Activated naive CD8-positive, alpha-beta T cell treated with anti-CD3 and anti-CD28 coated beads, Interleukin-2, amount 50 U/mL, for 16 hours (primary cell): ENCODE measurements around the gene SLC9A5.

Source experiments
- DNase-seq: peaks from one replicate; pipeline ENCODE4 v3.0.0-alpha.2; 2020; ENCODE audit warnings: low read depth, low spot score

SLC9A5 gene

GRCh38 chr16:67310561-67310960, 61.8 kb downstream of the SLC9A5 start:
- DNase-seq: no peak

GRCh38 chr16:67311607-67312488, 63.1 kb downstream of the SLC9A5 start:
- DNase-seq: peak; percentile 66

DNA sequence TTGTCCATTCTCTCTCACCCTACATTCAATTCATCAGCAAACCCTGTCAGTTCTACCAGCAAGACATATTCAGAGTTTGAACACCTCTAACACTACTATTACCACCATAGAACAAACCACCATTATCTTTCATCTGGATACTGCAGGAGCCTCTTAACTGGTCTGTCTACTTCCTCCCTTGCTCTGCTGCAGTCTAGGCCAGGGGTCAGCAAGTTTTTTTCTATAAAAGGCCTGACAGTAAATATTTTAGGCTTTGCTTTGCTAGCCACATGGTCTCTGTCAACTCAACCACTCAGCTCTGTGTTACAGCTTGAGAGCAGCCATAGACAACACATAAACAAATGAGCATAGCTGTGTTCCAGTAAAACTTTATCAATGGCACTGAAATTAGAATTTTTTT, 63.9 kb downstream of the SLC9A5 start:
- no peak for DNase-seq

DNA sequence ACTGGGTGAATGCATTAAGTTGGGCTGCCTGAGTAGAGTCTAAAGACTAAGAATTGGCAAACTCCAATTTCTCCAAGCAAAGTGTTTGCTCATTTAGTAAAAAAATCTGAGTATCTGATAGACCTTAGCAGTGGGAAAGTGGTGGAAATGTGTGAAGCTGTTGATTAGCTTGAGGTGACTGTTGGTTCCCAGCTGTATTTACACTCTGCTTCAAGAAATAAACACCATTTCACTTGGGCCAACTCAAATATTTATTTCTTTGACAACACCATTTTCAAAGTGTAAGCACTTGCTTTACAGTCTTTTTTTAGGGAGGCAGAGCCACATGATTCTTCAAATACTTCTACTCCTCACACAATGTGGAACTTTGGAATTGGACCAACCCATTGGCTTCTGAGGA, 69.1 kb downstream of the SLC9A5 start:
- DNase-seq: no peak
